ENCODE data around the gene AOPEP.

- TF ChIP-seq CTCF (IDR thresholded peaks at IDR 0.05), result no peak
- TF ChIP-seq POLR2A (IDR thresholded peaks at IDR 0.05), result no peak
- TF ChIP-seq POLR2AphosphoS5 (IDR thresholded peaks at IDR 0.05), result no peak
- TF ChIP-seq EP300 (IDR thresholded peaks at IDR 0.05), result no peak
Observed at GRCh38 chr9:94817291-94818177, 91.0 kb downstream of the AOPEP start.

Data from gastroesophageal sphincter (tissue), 3 donors.